HepG2 (cell line): ENCODE data around the gene BUD23. TPM values are rescaled to one million over a fixed set of nuclear protein-coding genes. Genes with fewer than 3 reads are reported as not detected.

Source experiments
- ATAC-seq: fragments of 200-7000 bp; cut with Tn5 transposase; 3 replicates; pipeline ENCODE4 v1.9.1; 2020; ENCODE audit warnings: mild to moderate bottlenecking, moderate library complexity
- BruUV-seq: library from RNA; stranded (reverse); fragments of 400-500 nt; replicated peaks from 2 replicates; lab custom pipeline; 2021; lab: Mats Ljungman, UMichigan
- CTCF ChIA-PET: fragments of 300-600 bp; formaldehyde crosslinking; extraction: SDS; loops from one replicate; lab custom pipeline; 2021; ENCODE audit warnings: low total read pairs, inconsistent platforms, low intra/inter-chr PET ratio; lab: Yijun Ruan, JAX
- POLR2A ChIA-PET: fragments of 350-600 bp; sonication (Branson Sonifier 250); formaldehyde crosslinking; loops from one replicate; lab custom pipeline; 2020; ENCODE audit warnings: antibody characterized with exemption, inconsistent platforms; lab: Yijun Ruan, JAX
- DNase-seq: peaks from one replicate; pipeline ENCODE4 v3.0.0-alpha.2; 2015; ENCODE audit warnings: low spot score
- FAIRE-seq: peaks from 3 replicates; lab custom pipeline; 2011; peaks lifted over from hg19 to GRCh38; lab: Jason Lieb, UNC
- H2AFZ ChIP-seq: one replicate; pipeline ENCODE4 v1.6.1; 2011; ENCODE audit warnings: low read length, inconsistent platforms
- H3K27ac ChIP-seq: fragments of 300-600 bp; 3 replicates; pipeline ENCODE4 v1.8.0; 2011; ENCODE audit warnings: mixed run types, mild to moderate bottlenecking, mixed read lengths, low read length, inconsistent platforms; ENCODE audit not compliant: insufficient read depth; ENCODE audit errors: extremely low read length
- H3K27me3 ChIP-seq, 2 experiments: fragments of 200-600 bp in 1 of 2; 2 replicates in 1 of 2; 3 replicates in 1 of 2; pipeline versions ENCODE4 v1.6.0 to v1.8.0; 2011; ENCODE audit warnings: low read length in 2 of 2, mild to moderate bottlenecking in 2 of 2, moderate library complexity in 2 of 2, inconsistent platforms in 1 of 2; ENCODE audit not compliant: insufficient read depth in 2 of 2, control insufficient read depth in 1 of 2
- H3K36me3 ChIP-seq, 2 experiments: fragments of 200-600 bp in 1 of 2; replicated peaks in 1 of 2; 2 replicates in 1 of 2; 3 replicates in 1 of 2; pipeline versions ENCODE4 v1.5.1 to v1.8.0; 2011; ENCODE audit warnings: low read length in 2 of 2, inconsistent platforms in 1 of 2; ENCODE audit not compliant: insufficient read depth in 2 of 2, control insufficient read depth in 1 of 2
- H3K4me1 ChIP-seq: 2 replicates; pipeline ENCODE4 v1.5.1; 2012; ENCODE audit warnings: low read length, inconsistent platforms; ENCODE audit not compliant: insufficient read depth
- H3K4me2 ChIP-seq: 2 replicates; pipeline ENCODE4 v1.6.0; 2011; ENCODE audit warnings: low read depth, low read length, inconsistent platforms
- H3K4me3 ChIP-seq, 3 experiments: fragments of 200-600 bp in 1 of 3; sonication (generic), shearing (Covaris generic) in 1 of 3; replicated peaks in 1 of 3; 2 replicates each; pipeline ENCODE4 v1.5.1; 2011 to 2016; ENCODE audit warnings: low read length in 3 of 3, inconsistent platforms in 2 of 3, low read depth in 2 of 3, mild to moderate bottlenecking in 2 of 3, control low read depth in 1 of 3, mixed read lengths in 1 of 3; ENCODE audit not compliant: insufficient read depth in 1 of 3
- H3K79me2 ChIP-seq: one replicate; pipeline ENCODE4 v1.6.1; 2011; ENCODE audit warnings: low read length, inconsistent platforms; ENCODE audit not compliant: insufficient read depth
- H3K9ac ChIP-seq: 2 replicates; pipeline ENCODE4 v1.6.0; 2011; ENCODE audit warnings: mild to moderate bottlenecking, low read depth, low read length, inconsistent platforms; ENCODE audit not compliant: insufficient read depth
- H3K9me3 ChIP-seq: 2 replicates; pipeline ENCODE4 v1.5.1; 2012; ENCODE audit warnings: mild to moderate bottlenecking, low read length
- H4K20me1 ChIP-seq: 2 replicates; pipeline ENCODE4 v1.6.0; 2011; ENCODE audit warnings: inconsistent platforms, mild to moderate bottlenecking, low read length, moderate library complexity; ENCODE audit not compliant: insufficient read depth
- ATF7 ChIP-seq, 2 experiments: fragments of 450-650 bp in 1 of 2; sonication (generic) in 1 of 2; formaldehyde crosslinking in 1 of 2; IDR thresholded peaks; 2 replicates each; pipeline versions ENCODE4 v1.4.0 to v1.6.1; 2016 to 2020; ENCODE audit warnings: antibody characterized with exemption in 1 of 2, mild to moderate bottlenecking in 1 of 2, missing genetic modification reagents in 1 of 2
- HMG20A ChIP-seq: IDR thresholded peaks from 2 replicates; pipeline ENCODE4 v1.6.1; 2016; ENCODE audit warnings: borderline replicate concordance
- PCBP2 ChIP-seq: fragments of 200-400 bp; formaldehyde crosslinking; optimal IDR thresholded peaks from 2 replicates; pipeline ENCODE3; 2018; ENCODE audit warnings: low read length, low read depth; ENCODE audit not compliant: poor library complexity, severe bottlenecking
- SAFB2 ChIP-seq: sonication (generic); formaldehyde crosslinking; IDR thresholded peaks from 2 replicates; pipeline ENCODE4 v1.5.1; 2020; ENCODE audit warnings: missing genetic modification reagents, low read depth, mild to moderate bottlenecking, borderline replicate concordance
- ZBTB39 ChIP-seq: sonication (generic); formaldehyde crosslinking; IDR thresholded peaks from 2 replicates; pipeline ENCODE4 v1.5.0; 2020; ENCODE audit warnings: missing genetic modification reagents
- ZNF609 ChIP-seq: sonication (generic); formaldehyde crosslinking; IDR thresholded peaks from 2 replicates; pipeline ENCODE4 v1.4.0; 2020; ENCODE audit warnings: mild to moderate bottlenecking, missing genetic modification reagents, borderline replicate concordance
- WGBS: methylation state at CpG from one replicate; pipeline ENCODE4 v1.1.6; 2017; ENCODE audit warnings: low lambda C conversion rate; 5-methylcytosine and 5-hydroxymethylcytosine counted together
- in situ Hi-C: cut with HindIII; loops from 2 replicates; pipeline ENCODE4 v1.10.0; 2017; ENCODE audit warnings: low pct_unique_long_range_greater_than_20kb; ENCODE audit not compliant: extremely low pct_ligation_motif_present
- intact Hi-C: fragments of 100-400 bp; cut with micrococcal nuclease; formaldehyde crosslinking; loops from one replicate; pipeline ENCODE4 v1.10.0; 2022; ENCODE audit not compliant: unreplicated experiment
- polyA plus RNA-seq, 8 experiments: library from polyadenylated mRNA; depleted of rRNA in 3 of 8; stranded (reverse) in 7 of 8; unstranded in 1 of 8; fragments of >200 nt; fragmentation: Illumina TruSeq in 4 of 8; extraction: Trizol in 4 of 8; gene quantifications; 2 replicates each; pipeline versions ENCODE4 v1.2.1 to v1.2.3, GENCODE V29; 2011 to 2016; ENCODE audit warnings: low read depth in 4 of 8, missing spikeins in 1 of 8, mixed read lengths in 1 of 8; ENCODE audit not compliant: insufficient read depth in 1 of 8
- total RNA-seq, 5 experiments: library from RNA; depleted of rRNA; stranded (reverse); fragments of >200 nt; fragmentation: Illumina TruSeq; extraction: Trizol; gene quantifications; 2 replicates each; pipeline ENCODE4 v1.2.3, GENCODE V29; 2016; ENCODE audit warnings: low read depth in 1 of 5

BUD23 gene
- total and polyA plus RNA-seq, 2 of the 13 experiments (the other 11 are each of a cell fraction or from before 2014, with no cell fraction given), result 47.5 to 54.5 TPM

GRCh38 chr7:73644688-73645286, 38.6 kb upstream of the BUD23 start:
- ATAC-seq (no peak), FAIRE-seq (no peak), DNase-seq (no peak)
- POLR2A ChIA-PET, result no interaction called here
- Histone ChIP-seq H4K20me1 (no peaks in the 10 kb centered on the region), H3K4me2 (no peak overlapping the region), H3K27ac (no peak overlapping the region), H2AFZ (no peak overlapping the region), H3K9me3 (peaks cover 12% of the 10 kb centered on the region), H3K4me1 (peaks cover 49% of the 10 kb centered on the region), H3K9ac (no peak overlapping the region), H3K79me2 (no peaks in the 10 kb centered on the region), H3K36me3 (no peaks in the 10 kb centered on the region), H3K4me3 (no peak overlapping the region), H3K27me3 (peaks cover 3 to 12% of the 10 kb centered on the region in 2 experiments; a peak in 3 of 5 replicates)
- BruUV-seq, result no TSS peak
- intact Hi-C loops, result no loop called here
- CTCF ChIA-PET, result no interaction called here
- in situ Hi-C loops, result no loop called here
- TF ChIP-seq HMG20A, result no peak
- 0 out of 2 replicates have a peak, but pooled peaks have one; percentile 10 for TF ChIP-seq ATF7 (IDR thresholded peaks at IDR 0.05)
- no peak for TF ChIP-seq ATF7 (CRISPR knock-in tag; IDR thresholded peaks at IDR 0.05)
- TF ChIP-seq PCBP2, result no peak
- no peak for TF ChIP-seq ZBTB39 (CRISPR knock-in tag)
- no peak for TF ChIP-seq ZNF609 (CRISPR knock-in tag)
- TF ChIP-seq SAFB2 (CRISPR knock-in tag), result no peak
- 92% methylated on average over 4 of the region's 5 CpGs for WGBS
